Lower leg skin (tissue), 3 donors: ENCODE results near the gene TCF21.

ENCODE experiments used
- POLR2A ChIP-seq, 2 donors: fragments of 450-650 bp; IDR thresholded peaks; one replicate each; pipeline ENCODE4 v1.6.1; 2016 to 2017; ENCODE audit warnings: antibody characterized with exemption in 2 of 2, mild to moderate bottlenecking in 1 of 2, moderate library complexity in 1 of 2
- TF ChIP-seq, protein P1 (sequence below), 3 donors: fragments of 450-650 bp; IDR thresholded peaks; one replicate each; pipeline ENCODE4 v1.5.1; 2016; ENCODE audit warnings: antibody characterized with exemption in 3 of 3, mild to moderate bottlenecking in 3 of 3, moderate library complexity in 2 of 3

- TF ChIP-seq, protein P1, sequence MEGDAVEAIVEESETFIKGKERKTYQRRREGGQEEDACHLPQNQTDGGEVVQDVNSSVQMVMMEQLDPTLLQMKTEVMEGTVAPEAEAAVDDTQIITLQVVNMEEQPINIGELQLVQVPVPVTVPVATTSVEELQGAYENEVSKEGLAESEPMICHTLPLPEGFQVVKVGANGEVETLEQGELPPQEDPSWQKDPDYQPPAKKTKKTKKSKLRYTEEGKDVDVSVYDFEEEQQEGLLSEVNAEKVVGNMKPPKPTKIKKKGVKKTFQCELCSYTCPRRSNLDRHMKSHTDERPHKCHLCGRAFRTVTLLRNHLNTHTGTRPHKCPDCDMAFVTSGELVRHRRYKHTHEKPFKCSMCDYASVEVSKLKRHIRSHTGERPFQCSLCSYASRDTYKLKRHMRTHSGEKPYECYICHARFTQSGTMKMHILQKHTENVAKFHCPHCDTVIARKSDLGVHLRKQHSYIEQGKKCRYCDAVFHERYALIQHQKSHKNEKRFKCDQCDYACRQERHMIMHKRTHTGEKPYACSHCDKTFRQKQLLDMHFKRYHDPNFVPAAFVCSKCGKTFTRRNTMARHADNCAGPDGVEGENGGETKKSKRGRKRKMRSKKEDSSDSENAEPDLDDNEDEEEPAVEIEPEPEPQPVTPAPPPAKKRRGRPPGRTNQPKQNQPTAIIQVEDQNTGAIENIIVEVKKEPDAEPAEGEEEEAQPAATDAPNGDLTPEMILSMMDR (IDR thresholded peaks at IDR 0.05), result no peak
- TF ChIP-seq POLR2A (IDR thresholded peaks at IDR 0.05), result no peak
These were observed 32.4 kb downstream of the TCF21 start for GRCh38 chr6:133921249-133921859.
